Epithelial cell of proximal tubule (primary cell): ENCODE measurements around the gene MTCL1. TPM values are rescaled to one million over a fixed set of nuclear protein-coding genes. Genes with fewer than 3 reads are reported as not detected.

Source experiments
- DNase-seq: peaks from one replicate; pipeline ENCODE4 v3.0.0-alpha.2; 2011; ENCODE audit warnings: low read depth
- H3K4me3 ChIP-seq: 2 replicates; pipeline ENCODE4 v1.5.1; 2011; ENCODE audit warnings: low read depth, mild to moderate bottlenecking, low read length
- total RNA-seq: library from RNA; depleted of rRNA; stranded (reverse); fragments of >200 nt; gene quantifications from 2 replicates; pipeline ENCODE4 v1.2.3, GENCODE V29; 2015
- TF ChIP-seq, protein P1 (sequence below): conservative IDR thresholded peaks from 2 replicates; pipeline ENCODE4 v1.5.1; 2012; ENCODE audit warnings: low read depth, mild to moderate bottlenecking, low read length

The MTCL1 gene
- total RNA-seq, 1 donor from 2014 or later: 60.1 TPM

DNA sequence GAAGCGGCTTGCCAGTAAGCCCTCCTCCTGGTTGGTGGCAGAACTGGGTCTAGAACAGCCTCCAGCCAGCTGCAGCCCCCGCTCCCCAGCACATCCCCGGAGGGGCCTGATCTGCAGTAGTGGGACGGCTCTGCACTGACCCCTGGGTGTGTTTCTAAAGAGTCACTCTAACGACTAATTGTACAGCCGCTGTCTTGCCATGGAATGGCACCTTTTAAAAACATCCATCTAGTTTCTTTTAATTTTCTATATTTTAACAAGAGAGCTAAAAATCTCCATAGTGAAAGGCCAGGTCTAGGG, 82.0 kb downstream of the MTCL1 start:
- H3K4me3 ChIP-seq: no peak overlapping the region
- TF ChIP-seq, protein P1, sequence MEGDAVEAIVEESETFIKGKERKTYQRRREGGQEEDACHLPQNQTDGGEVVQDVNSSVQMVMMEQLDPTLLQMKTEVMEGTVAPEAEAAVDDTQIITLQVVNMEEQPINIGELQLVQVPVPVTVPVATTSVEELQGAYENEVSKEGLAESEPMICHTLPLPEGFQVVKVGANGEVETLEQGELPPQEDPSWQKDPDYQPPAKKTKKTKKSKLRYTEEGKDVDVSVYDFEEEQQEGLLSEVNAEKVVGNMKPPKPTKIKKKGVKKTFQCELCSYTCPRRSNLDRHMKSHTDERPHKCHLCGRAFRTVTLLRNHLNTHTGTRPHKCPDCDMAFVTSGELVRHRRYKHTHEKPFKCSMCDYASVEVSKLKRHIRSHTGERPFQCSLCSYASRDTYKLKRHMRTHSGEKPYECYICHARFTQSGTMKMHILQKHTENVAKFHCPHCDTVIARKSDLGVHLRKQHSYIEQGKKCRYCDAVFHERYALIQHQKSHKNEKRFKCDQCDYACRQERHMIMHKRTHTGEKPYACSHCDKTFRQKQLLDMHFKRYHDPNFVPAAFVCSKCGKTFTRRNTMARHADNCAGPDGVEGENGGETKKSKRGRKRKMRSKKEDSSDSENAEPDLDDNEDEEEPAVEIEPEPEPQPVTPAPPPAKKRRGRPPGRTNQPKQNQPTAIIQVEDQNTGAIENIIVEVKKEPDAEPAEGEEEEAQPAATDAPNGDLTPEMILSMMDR: no peak
- no peak for DNase-seq

DNA sequence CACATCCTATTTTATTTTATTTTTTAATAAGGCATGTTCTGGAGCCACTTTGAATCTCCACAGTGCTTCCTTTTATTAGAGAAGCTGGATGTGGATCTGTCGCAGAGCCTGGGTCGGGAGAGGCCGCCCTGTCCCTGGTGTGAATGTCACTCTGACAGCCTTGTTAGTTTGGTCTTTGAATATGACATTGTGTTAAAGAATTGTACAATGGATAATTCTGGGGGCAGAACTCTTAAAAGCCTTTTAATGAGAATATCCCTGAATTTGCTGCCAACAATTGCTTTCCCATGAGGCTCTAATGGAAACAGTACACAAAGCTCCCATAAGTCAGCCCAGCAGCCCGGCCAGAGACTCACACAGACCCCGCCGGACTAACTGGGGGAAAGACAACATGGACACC, 82.4 kb downstream of the MTCL1 start:
- TF ChIP-seq, protein P1: no peak
- H3K4me3 ChIP-seq: no peak overlapping the region
- no peak for DNase-seq

DNA sequence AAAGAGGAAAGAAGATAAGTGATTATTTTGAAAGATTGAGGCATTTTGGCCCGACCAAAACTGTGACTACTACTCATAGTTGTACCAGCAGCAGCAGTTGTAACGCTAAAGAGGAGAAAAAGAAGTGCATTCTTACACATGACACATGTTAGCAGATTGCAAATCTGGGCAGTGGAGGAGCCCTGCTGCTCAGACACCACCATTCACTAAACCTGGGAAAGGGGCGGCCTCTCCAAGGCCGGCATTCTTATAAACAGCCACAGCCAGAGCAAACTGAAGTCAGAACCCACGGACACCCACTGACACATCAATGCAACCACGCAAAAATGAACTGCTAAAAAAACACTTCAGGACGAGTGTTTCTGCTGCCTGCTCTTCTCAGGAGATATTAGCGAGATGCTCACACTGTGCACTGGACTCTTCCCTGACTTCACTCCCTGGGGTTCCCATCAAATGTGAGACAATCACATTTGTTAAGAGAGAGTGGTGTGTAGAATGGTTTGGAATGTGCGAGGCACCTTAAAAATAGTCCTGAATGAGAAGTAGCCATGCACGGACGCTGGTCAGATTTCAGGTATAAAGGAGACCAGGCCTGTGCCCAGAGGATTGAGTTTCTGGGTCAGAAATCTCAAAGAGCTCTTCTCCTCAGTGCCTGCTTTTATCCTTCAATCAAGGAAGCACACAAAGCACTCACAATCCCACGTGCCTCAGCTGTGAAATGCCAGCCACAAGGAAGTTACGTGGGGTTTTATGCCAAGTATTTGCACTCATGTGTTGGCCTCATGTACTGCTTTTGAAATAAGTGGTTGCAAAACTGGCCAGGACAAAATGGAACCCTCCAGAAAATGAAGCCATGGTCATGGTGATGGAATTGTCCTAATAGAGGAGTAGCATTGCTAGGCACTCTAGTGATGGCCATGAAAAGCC, 83.4 kb downstream of the MTCL1 start:
- TF ChIP-seq, protein P1: no peak
- H3K4me3 ChIP-seq: no peak overlapping the region
- no peak for DNase-seq

- no peak overlapping the region for H3K4me3 ChIP-seq
- DNase-seq: no peak
- TF ChIP-seq, protein P1: no peak
Measured at GRCh38 chr18:8791171-8791651, 85.9 kb downstream of the MTCL1 start.

DNA sequence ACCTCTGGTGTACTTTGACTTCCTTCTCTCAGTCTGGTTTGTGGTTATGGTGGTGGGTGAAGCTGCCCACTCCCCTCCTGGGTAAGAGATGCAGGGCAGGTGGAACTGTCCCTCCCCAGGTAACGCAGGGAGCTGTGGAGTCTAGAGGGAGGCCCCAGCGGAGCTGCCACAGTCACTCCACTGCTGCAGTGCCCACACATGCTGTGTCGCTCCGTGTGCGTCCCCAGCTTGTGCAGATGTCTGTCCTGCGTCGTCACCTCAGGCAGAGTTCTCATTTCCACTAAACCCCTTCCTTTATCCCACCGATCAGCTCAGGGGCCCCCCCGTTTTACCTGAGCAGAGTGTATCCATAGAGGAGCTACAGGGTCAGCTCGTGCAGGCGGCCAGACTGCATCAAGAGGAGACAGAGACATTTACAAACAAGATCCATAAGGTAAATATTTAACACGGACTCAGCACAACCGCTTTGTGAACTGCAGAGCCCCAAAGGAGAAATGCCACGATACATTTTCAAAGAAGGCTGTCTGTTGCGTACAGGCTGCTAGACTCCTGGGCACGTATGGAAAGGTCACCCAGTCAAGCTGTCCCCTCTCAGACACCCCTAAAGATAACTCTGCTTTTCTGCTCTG, 87.4 kb downstream of the MTCL1 start:
- TF ChIP-seq, protein P1: no peak
- no peak for DNase-seq
- no peak overlapping the region for H3K4me3 ChIP-seq

- no peak for DNase-seq
- TF ChIP-seq, protein P1: no peak
- no peak overlapping the region for H3K4me3 ChIP-seq
Measured at GRCh38 chr18:8793445-8794155, 88.2 kb downstream of the MTCL1 start.
